HG03342 (cell line): ENCODE results near the gene HIBADH.
"Not testable (repeated sequence)": the region's sequence is repeated elsewhere in the genome, so short reads cannot be mapped to it uniquely, and the experiment has no call there.

Source experiments
- ATAC-seq: cut with Tn5 transposase; IDR thresholded peaks from one replicate; pipeline ENCODE4 v1.9.1; 2021; ENCODE audit warnings: mild to moderate bottlenecking, moderate library complexity; ENCODE audit not compliant: unreplicated experiment

Gene HIBADH

GRCh38 chr7:27639048-27639447, 23.6 kb downstream of the HIBADH start:
- ATAC-seq: not testable (repeated sequence)

- ATAC-seq: no peak
These were observed 26.2 kb downstream of the HIBADH start for GRCh38 chr7:27636326-27637006.

- ATAC-seq: no peak
These were observed 27.0 kb downstream of the HIBADH start for GRCh38 chr7:27635728-27636127.

GRCh38 chr7:27634671-27635493, 27.8 kb downstream of the HIBADH start:
- no peak for ATAC-seq

GRCh38 chr7:27633062-27633461, 29.6 kb downstream of the HIBADH start:
- ATAC-seq: no peak

GRCh38 chr7:27631391-27631790, 31.3 kb downstream of the HIBADH start:
- ATAC-seq: no peak

GRCh38 chr7:27627146-27627545, 35.5 kb downstream of the HIBADH start:
- ATAC-seq: no peak

GRCh38 chr7:27619492-27619891, 43.2 kb downstream of the HIBADH start:
- ATAC-seq: no peak

GRCh38 chr7:27617651-27618381, 44.9 kb downstream of the HIBADH start:
- no peak for ATAC-seq

GRCh38 chr7:27616914-27617548, 45.7 kb downstream of the HIBADH start:
- ATAC-seq: no peak

- no peak for ATAC-seq
These were observed 46.5 kb downstream of the HIBADH start for GRCh38 chr7:27616186-27616491.

- ATAC-seq: no peak
These were observed 47.1 kb downstream of the HIBADH start for GRCh38 chr7:27615420-27616185.

GRCh38 chr7:27614095-27614494, 48.6 kb downstream of the HIBADH start:
- no peak for ATAC-seq

GRCh38 chr7:27611059-27611458, 51.6 kb downstream of the HIBADH start:
- ATAC-seq: no peak

- no peak for ATAC-seq
These were observed 53.7 kb downstream of the HIBADH start for GRCh38 chr7:27608776-27609495.

- ATAC-seq: no peak
These were observed 55.5 kb downstream of the HIBADH start for GRCh38 chr7:27607210-27607606.

GRCh38 chr7:27606270-27607209, 56.1 kb downstream of the HIBADH start:
- ATAC-seq: no peak

- ATAC-seq: no peak
These were observed 56.9 kb downstream of the HIBADH start for GRCh38 chr7:27605689-27606269.
